NOMO-1 treated with dmso at 0.1 percent for 144 hours (cell line): ENCODE results near the gene C2orf72.
"Not testable (repeated sequence)": the region's sequence is repeated elsewhere in the genome, so short reads cannot be mapped to it uniquely, and the experiment has no call there.

ENCODE experiments used
- DNase-seq: peaks from one replicate; lab custom pipeline; 2025; ENCODE audit not compliant: unreplicated experiment; lab: John Stamatoyannopoulos, UW

Gene C2orf72

DNA sequence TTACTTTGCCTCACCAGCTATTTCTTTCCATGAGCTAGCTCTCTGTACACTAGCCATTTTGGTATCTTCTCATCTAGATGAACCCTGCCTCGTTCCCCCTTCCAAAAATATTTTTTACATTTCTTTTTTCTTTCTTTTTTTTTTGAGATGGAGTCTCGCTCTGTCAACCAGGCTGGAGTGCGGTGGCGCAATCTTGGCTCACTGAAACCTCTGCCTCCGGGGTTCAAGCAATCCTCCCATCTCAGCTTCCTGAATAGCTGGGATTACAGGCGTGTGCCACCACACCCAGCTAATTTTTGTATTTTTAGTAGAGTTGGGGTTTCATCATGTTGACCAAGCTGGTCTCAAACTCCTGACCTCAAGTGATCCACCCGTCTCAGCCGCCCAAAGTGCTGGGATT is 30.2 kb downstream of the C2orf72 start:
- not testable (repeated sequence) for DNase-seq

DNA sequence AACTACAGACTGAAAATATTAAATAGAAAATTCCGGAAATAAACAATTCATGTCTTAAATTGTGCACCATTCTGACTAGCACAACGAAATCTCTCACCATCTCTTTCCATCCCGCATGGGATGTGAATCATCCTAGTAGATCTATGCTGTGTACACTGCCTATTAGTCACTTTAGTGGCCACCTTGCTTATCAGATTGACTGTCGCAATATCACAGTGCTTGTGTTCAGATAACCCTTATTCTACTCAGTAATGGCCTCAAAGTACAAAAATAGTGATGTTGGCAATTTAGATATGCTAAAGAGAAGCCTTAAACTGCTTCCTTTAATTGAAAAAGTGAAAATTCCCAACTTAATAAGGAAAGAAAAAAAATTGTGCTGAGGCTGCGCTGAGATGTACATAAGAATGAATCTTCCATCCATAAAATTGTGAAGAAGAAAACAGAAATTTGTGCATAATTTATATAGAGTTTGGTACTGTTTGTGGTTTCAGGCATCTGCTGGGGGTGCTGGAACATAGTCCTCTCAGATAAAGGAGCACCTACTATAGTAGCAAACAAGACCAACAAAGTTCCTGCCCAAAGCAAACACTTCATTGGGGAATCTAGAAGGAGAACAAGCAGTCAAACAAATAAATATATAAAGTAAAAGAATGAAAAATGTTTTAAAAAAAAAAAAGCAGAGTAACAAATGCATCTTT is 31.4 kb downstream of the C2orf72 start:
- DNase-seq, result no peak

DNA sequence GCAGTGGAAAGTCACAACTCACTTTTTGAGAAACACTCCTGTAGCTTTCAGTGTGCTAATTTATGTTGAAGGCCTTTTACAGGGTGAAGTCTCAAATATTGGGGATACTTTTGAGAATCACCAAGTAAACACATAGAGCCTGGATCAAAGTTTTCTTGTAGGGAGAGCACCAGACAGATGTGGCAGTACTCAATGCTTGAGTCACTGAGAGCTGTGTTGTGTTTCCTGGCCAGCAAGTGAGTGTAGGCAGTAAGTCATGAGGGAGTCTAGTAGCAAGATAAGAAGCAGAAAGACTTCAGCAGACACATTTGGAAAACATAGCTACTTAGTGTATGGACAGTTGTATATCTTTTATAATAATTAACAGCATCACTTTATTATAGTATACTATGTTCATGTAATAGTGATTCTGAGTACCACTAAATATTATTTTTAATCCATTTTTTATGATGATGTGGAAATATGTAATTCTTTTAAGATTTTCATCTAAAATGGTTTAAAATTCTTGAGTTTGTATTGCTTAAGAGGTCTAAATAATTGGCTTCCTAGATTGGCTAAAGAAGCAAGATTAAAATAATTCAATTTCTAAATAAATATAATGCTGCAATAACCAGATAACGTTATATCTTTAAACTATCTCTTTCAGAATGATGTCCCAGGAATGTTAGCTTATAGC is 32.2 kb downstream of the C2orf72 start:
- no peak for DNase-seq

DNA sequence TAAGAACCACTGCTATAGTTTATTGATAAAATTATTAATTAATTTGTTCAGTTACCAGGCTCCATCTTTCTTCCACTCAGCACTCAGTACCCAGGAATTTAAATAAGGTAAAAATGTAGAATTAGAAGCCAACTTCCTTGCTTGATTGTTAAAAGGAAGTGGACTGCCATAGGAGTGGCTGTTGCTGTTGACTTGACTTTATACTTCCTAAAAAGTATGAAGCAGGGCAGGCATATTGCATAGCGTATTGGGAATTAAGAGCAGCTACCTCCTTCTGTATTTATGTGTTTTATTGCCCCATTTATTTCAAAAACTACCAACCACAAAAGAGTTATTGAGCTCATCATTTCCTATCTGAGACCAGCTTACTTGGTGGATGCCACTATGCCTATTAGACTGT is 47.2 kb downstream of the C2orf72 start:
- DNase-seq, result no peak

GRCh38 chr2:231088754-231089153 is 51.4 kb downstream of the C2orf72 start:
- DNase-seq, result no peak

- DNase-seq, result no peak
These were observed 56.6 kb downstream of the C2orf72 start for GRCh38 chr2:231093933-231094332.

DNA sequence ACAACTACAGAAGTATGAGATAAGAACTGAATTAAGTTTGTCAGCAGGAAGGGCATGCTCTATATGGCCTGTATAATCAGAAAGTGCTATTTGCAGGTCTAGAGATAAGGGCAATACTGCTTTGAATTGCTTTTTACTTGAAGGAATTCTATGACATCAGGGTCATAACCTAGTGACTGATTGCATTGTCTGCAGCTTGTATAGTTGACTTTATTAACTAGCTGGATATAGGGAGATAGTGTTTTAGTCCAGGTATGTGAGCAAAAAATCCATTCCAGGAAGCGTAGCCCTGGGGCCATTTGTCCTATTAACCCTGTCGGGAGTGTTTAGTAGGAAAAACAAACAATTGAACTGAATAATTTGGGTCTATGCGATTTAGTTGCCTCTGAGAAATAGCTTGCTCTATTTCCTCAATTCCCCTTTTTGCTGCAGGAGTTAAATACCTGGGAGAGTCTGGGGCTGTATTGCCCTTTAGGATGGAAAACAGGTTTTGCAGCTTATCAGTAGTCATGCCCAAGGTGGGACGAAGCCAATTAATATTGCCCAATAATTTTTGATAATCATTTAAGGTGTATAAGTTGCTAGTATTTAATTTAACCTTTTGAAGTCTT is 57.5 kb downstream of the C2orf72 start:
- DNase-seq, result no peak
